HepG2 (cell line): ENCODE data around the gene COASY. TPM values are rescaled to one million over a fixed set of nuclear protein-coding genes. Genes with fewer than 3 reads are reported as not detected.
A peak's percentile ranks its signal among the peaks of the same experiment; 100 is the strongest.

ENCODE experiments used
- ATF6 ChIP-seq: sonication (generic); formaldehyde crosslinking; conservative IDR thresholded peaks from 2 replicates; pipeline ENCODE4 v1.4.0; 2020; ENCODE audit warnings: missing genetic modification reagents
- CERS6 ChIP-seq: sonication (generic); formaldehyde crosslinking; IDR thresholded peaks from 2 replicates; pipeline ENCODE4 v1.5.0; 2020; ENCODE audit warnings: missing genetic modification reagents
- FOSL1 ChIP-seq: sonication (generic); formaldehyde crosslinking; IDR thresholded peaks from 2 replicates; pipeline ENCODE4 v1.9.0; 2021; ENCODE audit warnings: missing genetic modification reagents, borderline replicate concordance
- GATA4 ChIP-seq: sonication (generic); IDR thresholded peaks from 2 replicates; pipeline ENCODE4 v1.6.1; 2016; ENCODE audit warnings: antibody characterized with exemption, low read depth, borderline replicate concordance
- HIVEP1 ChIP-seq: sonication (generic); formaldehyde crosslinking; IDR thresholded peaks from 2 replicates; pipeline ENCODE4 v1.4.0; 2020; ENCODE audit warnings: mild to moderate bottlenecking, missing genetic modification reagents
- HNRNPK ChIP-seq: fragments of 200-400 bp; formaldehyde crosslinking; IDR thresholded peaks from 2 replicates; pipeline ENCODE4 v1.6.1; 2018; ENCODE audit warnings: low read length, low read depth, moderate library complexity, mild to moderate bottlenecking; ENCODE audit not compliant: poor library complexity, severe bottlenecking
- HNRNPUL1 ChIP-seq: fragments of 200-400 bp; formaldehyde crosslinking; IDR thresholded peaks from 2 replicates; pipeline ENCODE4 v1.6.1; 2017; ENCODE audit warnings: low read depth, mild to moderate bottlenecking, low read length, moderate library complexity
- PRMT3 ChIP-seq: sonication (generic); formaldehyde crosslinking; IDR thresholded peaks from 2 replicates; pipeline ENCODE4 v1.8.1; 2022; ENCODE audit warnings: low read depth, mild to moderate bottlenecking, moderate library complexity, missing genetic modification reagents, borderline replicate concordance
- RARA ChIP-seq: IDR thresholded peaks from 2 replicates; pipeline ENCODE4 v1.6.1; 2016; ENCODE audit warnings: missing genetic modification reagents, missing compliant biosample characterization
- REL ChIP-seq: sonication (generic); formaldehyde crosslinking; conservative IDR thresholded peaks from 2 replicates; pipeline ENCODE4 v1.8.0; 2022; ENCODE audit warnings: mild to moderate bottlenecking, missing genetic modification reagents, moderate library complexity
- SCMH1 ChIP-seq: sonication (generic); formaldehyde crosslinking; IDR thresholded peaks from 2 replicates; pipeline ENCODE4 v1.9.0; 2021; ENCODE audit warnings: missing genetic modification reagents, mild to moderate bottlenecking, borderline replicate concordance
- SRSF1 ChIP-seq: fragments of 200-400 bp; formaldehyde crosslinking; optimal IDR thresholded peaks from 2 replicates; pipeline ENCODE3; 2017; ENCODE audit warnings: mild to moderate bottlenecking, low read depth, low read length, moderate library complexity
- SUZ12 ChIP-seq: fragments of 150-350 bp; IDR thresholded peaks from 2 replicates; pipeline ENCODE4 v1.6.1; 2014; ENCODE audit warnings: low read depth, low read length
- SYNCRIP ChIP-seq: fragments of 200-400 bp; formaldehyde crosslinking; IDR thresholded peaks from 2 replicates; pipeline ENCODE4 v1.6.1; 2018; ENCODE audit warnings: mild to moderate bottlenecking, low read depth, low read length; ENCODE audit not compliant: insufficient read depth
- TCF12 ChIP-seq, 2 experiments: fragments of 450-650 bp in 1 of 2; sonication (generic) in 1 of 2; formaldehyde crosslinking in 1 of 2; IDR thresholded peaks; 2 replicates each; pipeline versions ENCODE4 v1.6.1 to v1.8.0; 2017 to 2022; ENCODE audit warnings: antibody characterized with exemption in 1 of 2, mild to moderate bottlenecking in 1 of 2, missing genetic modification reagents in 1 of 2, moderate library complexity in 1 of 2
- THRA ChIP-seq: sonication (generic); formaldehyde crosslinking; IDR thresholded peaks from 2 replicates; pipeline ENCODE4 v1.4.0; 2020; ENCODE audit warnings: missing genetic modification reagents, borderline replicate concordance
- ZBTB7B ChIP-seq: sonication (generic); formaldehyde crosslinking; IDR thresholded peaks from 2 replicates; pipeline ENCODE4 v1.4.0; 2020; ENCODE audit warnings: missing genetic modification reagents
- ZKSCAN8 ChIP-seq: IDR thresholded peaks from 2 replicates; pipeline ENCODE4 v1.6.1; 2016; ENCODE audit warnings: borderline replicate concordance, missing genetic modification reagents, missing compliant biosample characterization
- ZNF10 ChIP-seq: sonication (generic); formaldehyde crosslinking; IDR thresholded peaks from 2 replicates; pipeline ENCODE4 v1.4.0; 2020; ENCODE audit warnings: mild to moderate bottlenecking, low read depth, missing genetic modification reagents, borderline replicate concordance
- ZNF17 ChIP-seq: sonication (generic); formaldehyde crosslinking; IDR thresholded peaks from 2 replicates; pipeline ENCODE4 v1.5.0; 2020; ENCODE audit warnings: mild to moderate bottlenecking, missing genetic modification reagents
- ZNF296 ChIP-seq: sonication (generic); formaldehyde crosslinking; conservative IDR thresholded peaks from 2 replicates; pipeline ENCODE4 v1.5.0; 2020; ENCODE audit warnings: mild to moderate bottlenecking, missing genetic modification reagents
- ZNF576 ChIP-seq: sonication (generic); formaldehyde crosslinking; IDR thresholded peaks from 2 replicates; pipeline ENCODE4 v1.4.0; 2020; ENCODE audit warnings: mild to moderate bottlenecking, missing genetic modification reagents
- ZNF577 ChIP-seq: sonication (generic); formaldehyde crosslinking; IDR thresholded peaks from 2 replicates; pipeline ENCODE4 v1.4.0; 2020; ENCODE audit warnings: mild to moderate bottlenecking, low read depth, missing genetic modification reagents, borderline replicate concordance
- ZNF713 ChIP-seq: sonication (generic); formaldehyde crosslinking; IDR thresholded peaks from 2 replicates; pipeline ENCODE4 v1.4.0; 2020; ENCODE audit warnings: mild to moderate bottlenecking, missing genetic modification reagents
- ZSCAN30 ChIP-seq: sonication (generic); formaldehyde crosslinking; IDR thresholded peaks from 2 replicates; pipeline ENCODE4 v1.5.0; 2020; ENCODE audit warnings: mild to moderate bottlenecking, missing genetic modification reagents
- polyA plus RNA-seq, 8 experiments: library from polyadenylated mRNA; depleted of rRNA in 3 of 8; stranded (reverse) in 7 of 8; unstranded in 1 of 8; fragments of >200 nt; fragmentation: Illumina TruSeq in 4 of 8; extraction: Trizol in 4 of 8; gene quantifications; 2 replicates each; pipeline versions ENCODE4 v1.2.1 to v1.2.3, GENCODE V29; 2011 to 2016; ENCODE audit warnings: low read depth in 4 of 8, missing spikeins in 1 of 8, mixed read lengths in 1 of 8; ENCODE audit not compliant: insufficient read depth in 1 of 8
- total RNA-seq, 5 experiments: library from RNA; depleted of rRNA; stranded (reverse); fragments of >200 nt; fragmentation: Illumina TruSeq; extraction: Trizol; gene quantifications; 2 replicates each; pipeline ENCODE4 v1.2.3, GENCODE V29; 2016; ENCODE audit warnings: low read depth in 1 of 5

Gene COASY
- total and polyA plus RNA-seq, 2 of the 13 experiments (the other 11 are each of a cell fraction or from before 2014, with no cell fraction given), result 90.7 to 125 TPM

GRCh38 chr17:42566883-42567573 lies 5.1 kb downstream of the COASY start, which contains the start of gene MLX (continued):
- 0 out of 2 replicates have a peak, but pooled peaks have one; percentile 21 for TF ChIP-seq ATF6 (CRISPR knock-in tag)
- TF ChIP-seq CERS6 (CRISPR knock-in tag), result no peak
- TF ChIP-seq ZNF576 (CRISPR knock-in tag), result no peak
- peak; percentile 91 for TF ChIP-seq ZBTB7B (CRISPR knock-in tag)
- TF ChIP-seq ZNF577 (CRISPR knock-in tag), result no peak
- peak; percentile 86 for TF ChIP-seq HNRNPK
- no peak for TF ChIP-seq PRMT3 (CRISPR knock-in tag)
- peak; percentile 39; the same call in 1 of the 2 replicates for TF ChIP-seq THRA
- TF ChIP-seq ZNF296 (CRISPR knock-in tag), result no peak
- TF ChIP-seq SUZ12, result no peak
- peak; percentile 74 for TF ChIP-seq RARA (CRISPR knock-in tag)
- peak; percentile 71 for TF ChIP-seq SRSF1
- no peak for TF ChIP-seq ZSCAN30
- no peak for TF ChIP-seq ZNF17 (CRISPR knock-in tag)
- no peak; the same call in 1 of the 2 replicates for TF ChIP-seq FOSL1 (CRISPR knock-in tag)
- no peak for TF ChIP-seq SCMH1 (CRISPR knock-in tag)
- no peak for TF ChIP-seq ZNF10 (CRISPR knock-in tag)
- peak; percentile 14; the same call in 1 of the 2 replicates for TF ChIP-seq ZKSCAN8 (CRISPR knock-in tag)
- TF ChIP-seq ZNF713, result no peak; the same call in 1 of the 2 replicates
- TF ChIP-seq TCF12 (IDR thresholded peaks at IDR 0.05), result no peak
- TF ChIP-seq TCF12 (CRISPR knock-in tag; IDR thresholded peaks at IDR 0.05), result no peak
- TF ChIP-seq GATA4, result no peak
- TF ChIP-seq HNRNPUL1, result no peak; the same call in 1 of the 2 replicates
- 0 out of 2 replicates have a peak, but pooled peaks have one; percentile 79 for TF ChIP-seq REL (CRISPR knock-in tag)
- TF ChIP-seq HIVEP1 (CRISPR knock-in tag), result peak; percentile 84
- TF ChIP-seq SYNCRIP, result no peak
